IPS-18a (cell line): Measurements from ENCODE around the gene MAML3.

Experiments
- H3K27ac ChIP-seq: one replicate; pipeline ENCODE4 v1.5.1; 2013; ENCODE audit warnings: low read length
- H3K27me3 ChIP-seq: one replicate; pipeline ENCODE4 v1.6.1; 2013; ENCODE audit warnings: mild to moderate bottlenecking, low read length; ENCODE audit not compliant: control insufficient read depth, insufficient read depth
- H3K36me3 ChIP-seq: one replicate; pipeline ENCODE4 v1.6.1; 2013; ENCODE audit warnings: low read depth, low read length; ENCODE audit not compliant: control insufficient read depth
- H3K4me1 ChIP-seq: one replicate; pipeline ENCODE4 v1.6.1; 2013; ENCODE audit warnings: low read depth, low read length; ENCODE audit not compliant: control insufficient read depth
- H3K4me3 ChIP-seq: one replicate; pipeline ENCODE4 v1.5.1; 2013; ENCODE audit warnings: low read length
- H3K9ac ChIP-seq: one replicate; pipeline ENCODE4 v1.6.1; 2013; ENCODE audit warnings: mild to moderate bottlenecking, low read length, moderate library complexity
- H3K9me3 ChIP-seq: one replicate; pipeline ENCODE4 v1.6.1; 2013; ENCODE audit warnings: low read depth, low read length; ENCODE audit not compliant: control insufficient read depth

The MAML3 gene

DNA sequence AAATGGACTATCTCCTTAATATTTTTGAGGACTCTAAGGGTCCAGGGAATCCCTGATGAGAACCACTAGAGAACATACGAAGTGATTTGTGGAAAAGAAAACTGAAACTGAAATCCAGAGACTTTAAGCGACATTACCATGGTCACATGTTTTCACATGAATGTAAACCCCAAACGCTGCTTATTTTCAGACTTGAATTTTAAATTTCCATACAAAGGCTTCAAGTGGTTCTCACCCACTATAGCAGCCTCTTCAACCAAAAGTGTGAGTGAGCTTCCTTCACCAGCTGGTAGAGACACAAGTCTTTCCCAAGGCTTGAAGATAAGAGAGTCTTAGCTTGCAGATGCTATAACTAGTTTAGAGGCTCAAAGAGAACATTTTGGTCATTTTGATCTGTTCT is 255.7 kb downstream of the MAML3 start:
- no peaks in the 10 kb centered on the region for H3K9me3 ChIP-seq
- H3K4me3 ChIP-seq, result no peak overlapping the region
- H3K36me3 ChIP-seq, result no peaks in the 10 kb centered on the region
- H3K9ac ChIP-seq, result no peak overlapping the region
- peaks cover 21% of the 10 kb centered on the region for H3K4me1 ChIP-seq
- no peak overlapping the region for H3K27ac ChIP-seq
- H3K27me3 ChIP-seq, result no peaks in the 10 kb centered on the region

DNA sequence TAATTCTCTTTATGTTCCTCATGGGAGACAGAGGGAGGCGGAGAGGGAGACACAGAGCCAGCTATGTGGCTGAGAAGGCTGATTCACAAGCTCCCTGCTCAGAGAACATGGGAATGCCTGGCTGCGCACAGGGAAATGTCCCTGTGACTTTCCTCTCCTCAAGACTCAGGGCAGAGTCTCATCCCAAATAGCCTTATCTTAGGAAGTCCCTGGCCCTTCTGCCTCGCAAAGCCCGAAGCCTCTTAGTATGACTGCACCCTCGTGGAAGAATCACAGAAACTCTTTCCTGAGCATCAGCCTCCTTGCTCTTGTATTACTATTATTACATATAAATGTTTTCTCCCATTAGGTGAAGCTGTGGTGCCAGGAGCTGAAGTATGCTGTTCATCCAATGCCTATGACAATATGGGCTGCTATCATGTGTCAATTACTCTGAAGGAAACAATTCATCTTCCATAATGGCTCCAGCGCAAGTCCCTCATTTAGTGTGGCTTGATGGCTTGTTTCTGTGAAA is 257.8 kb downstream of the MAML3 start:
- Histone ChIP-seq H3K27me3 (no peaks in the 10 kb centered on the region), H3K9ac (no peak overlapping the region), H3K27ac (no peak overlapping the region), H3K4me1 (peaks cover 10% of the 10 kb centered on the region), H3K4me3 (no peak overlapping the region), H3K9me3 (no peaks in the 10 kb centered on the region), H3K36me3 (no peaks in the 10 kb centered on the region)

DNA sequence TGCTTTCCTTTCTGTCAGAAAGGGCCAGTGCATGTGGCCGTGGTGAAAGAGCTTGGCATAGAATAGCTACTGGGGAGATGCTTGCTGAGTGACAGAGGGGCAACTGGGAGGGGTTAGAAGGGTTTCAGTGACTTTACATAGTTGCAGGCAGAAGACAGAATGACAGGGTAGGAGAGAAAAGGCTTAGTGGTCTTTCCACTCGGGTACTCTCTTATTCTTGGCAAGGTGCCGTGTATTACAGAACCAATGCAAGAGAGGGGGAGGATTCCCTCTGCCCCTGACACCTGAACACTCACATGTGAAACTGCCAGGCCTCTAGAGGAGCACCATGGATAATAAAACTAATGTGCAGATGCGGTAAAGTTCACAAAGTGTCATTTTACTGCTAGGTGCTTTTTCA is 260.2 kb downstream of the MAML3 start:
- Histone ChIP-seq H3K9me3 (no peaks in the 10 kb centered on the region), H3K27ac (no peak overlapping the region), H3K9ac (no peak overlapping the region), H3K4me1 (peaks cover 6% of the 10 kb centered on the region), H3K36me3 (no peaks in the 10 kb centered on the region), H3K4me3 (no peak overlapping the region), H3K27me3 (no peaks in the 10 kb centered on the region)

DNA sequence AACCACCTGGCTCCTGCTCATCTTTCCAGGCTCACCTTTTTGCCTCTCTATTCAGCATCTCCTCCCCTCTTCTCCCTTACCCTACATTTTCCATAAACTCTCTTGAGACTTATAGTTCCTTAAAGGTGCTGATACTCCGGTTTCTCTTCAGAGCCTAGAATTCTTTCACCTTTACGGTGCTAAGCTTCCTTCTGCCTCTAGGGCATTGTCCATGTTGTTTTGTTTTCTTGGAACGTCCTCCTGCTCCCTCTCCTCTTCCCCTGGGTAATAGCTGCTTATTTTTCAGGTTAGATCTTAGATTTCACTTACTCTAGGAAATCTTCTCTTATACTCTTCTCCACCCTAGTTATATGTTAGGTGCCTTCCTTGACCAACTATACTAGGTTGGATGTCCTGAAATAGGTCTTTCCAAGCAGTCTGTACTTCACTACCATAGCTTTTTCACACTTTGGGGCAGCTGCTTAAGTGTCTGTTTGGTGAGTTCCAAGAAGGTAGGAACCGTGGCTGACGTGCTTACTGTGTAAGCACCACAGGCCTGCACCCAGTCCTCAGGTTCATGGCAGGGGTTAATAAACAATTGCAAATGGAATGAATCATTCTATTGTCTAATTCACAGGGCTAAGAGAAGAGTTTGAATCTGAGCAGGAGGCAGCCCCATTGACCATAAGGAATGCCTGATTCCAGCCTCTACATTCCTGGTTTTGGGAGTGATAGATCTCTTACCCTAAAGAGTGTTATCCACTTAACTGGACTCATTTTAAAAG is 260.8 kb downstream of the MAML3 start:
- no peak overlapping the region for H3K27ac ChIP-seq
- no peaks in the 10 kb centered on the region for H3K27me3 ChIP-seq
- no peaks in the 10 kb centered on the region for H3K36me3 ChIP-seq
- no peak overlapping the region for H3K9ac ChIP-seq
- no peak overlapping the region for H3K4me3 ChIP-seq
- peaks cover 10% of the 10 kb centered on the region for H3K4me1 ChIP-seq
- no peaks in the 10 kb centered on the region for H3K9me3 ChIP-seq

DNA sequence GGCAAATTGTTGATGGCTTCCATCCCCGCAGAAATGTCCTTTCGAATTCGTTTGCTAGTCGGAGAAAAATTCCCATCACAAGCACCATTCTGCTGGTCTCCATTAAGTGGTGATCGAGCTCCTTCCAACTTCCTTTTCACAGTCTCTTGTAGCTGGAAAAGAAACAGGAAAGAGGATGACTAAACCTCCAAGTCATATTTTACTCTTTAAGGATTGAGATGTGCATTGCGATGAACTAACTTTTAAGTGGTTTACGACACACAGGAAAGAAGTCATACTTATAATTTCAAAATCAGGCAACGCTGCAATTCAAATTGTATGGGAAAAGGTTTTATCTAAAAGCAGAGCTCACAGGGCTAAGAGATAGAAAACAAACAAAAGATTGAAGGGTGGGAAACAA is 263.2 kb downstream of the MAML3 start:
- H3K36me3 ChIP-seq, result no peaks in the 10 kb centered on the region
- no peak overlapping the region for H3K27ac ChIP-seq
- no peak overlapping the region for H3K9ac ChIP-seq
- no peaks in the 10 kb centered on the region for H3K27me3 ChIP-seq
- no peak overlapping the region for H3K4me3 ChIP-seq
- no peaks in the 10 kb centered on the region for H3K9me3 ChIP-seq
- H3K4me1 ChIP-seq, result peaks cover 22% of the 10 kb centered on the region

DNA sequence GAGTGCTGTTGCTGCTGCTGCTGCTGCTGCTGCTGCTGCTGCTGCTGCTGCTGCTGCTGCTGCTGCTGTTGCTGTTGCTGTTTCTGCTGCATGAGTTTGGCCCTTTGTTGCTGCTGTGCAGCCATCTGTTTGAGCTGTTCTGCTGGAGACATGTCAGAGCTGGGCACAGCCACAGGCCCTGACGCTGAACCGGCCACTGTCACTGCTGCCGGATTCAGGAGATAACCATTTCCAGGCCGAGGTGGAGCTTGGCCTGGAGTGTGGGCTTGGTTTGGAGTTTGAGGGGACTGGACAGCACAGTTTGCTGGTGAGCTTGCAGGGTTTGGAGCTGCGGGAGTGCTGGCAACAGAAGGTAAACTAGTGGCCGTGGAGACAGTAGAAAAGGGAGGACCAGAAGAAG is 264.1 kb downstream of the MAML3 start:
- H3K36me3 ChIP-seq, result no peaks in the 10 kb centered on the region
- H3K4me1 ChIP-seq, result peaks cover 22% of the 10 kb centered on the region
- H3K27me3 ChIP-seq, result no peaks in the 10 kb centered on the region
- H3K27ac ChIP-seq, result no peak overlapping the region
- no peaks in the 10 kb centered on the region for H3K9me3 ChIP-seq
- no peak overlapping the region for H3K9ac ChIP-seq
- no peak overlapping the region for H3K4me3 ChIP-seq

DNA sequence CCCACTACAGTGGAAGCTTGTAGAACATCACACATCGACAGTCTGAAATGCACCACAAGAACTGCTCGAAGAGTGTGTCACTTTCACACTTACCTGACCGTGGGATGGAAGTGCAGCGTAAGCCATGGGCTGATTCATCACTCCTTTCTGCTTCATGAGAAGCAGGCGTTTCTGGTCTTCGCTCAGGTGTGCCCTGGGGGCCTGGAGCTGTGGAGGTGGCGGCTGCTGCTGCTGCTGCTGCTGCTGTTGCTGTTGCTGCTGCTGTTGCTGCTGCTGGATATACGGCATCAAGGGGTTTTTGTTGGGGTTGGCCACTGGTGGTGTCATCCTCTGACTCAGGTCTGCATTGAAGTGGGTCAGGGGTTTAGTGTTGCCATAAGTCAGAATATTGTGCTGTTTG is 264.7 kb downstream of the MAML3 start:
- Histone ChIP-seq H3K9ac (no peak overlapping the region), H3K9me3 (no peaks in the 10 kb centered on the region), H3K27me3 (no peaks in the 10 kb centered on the region), H3K4me1 (peaks cover 22% of the 10 kb centered on the region), H3K4me3 (no peak overlapping the region), H3K27ac (no peak overlapping the region), H3K36me3 (no peaks in the 10 kb centered on the region)

DNA sequence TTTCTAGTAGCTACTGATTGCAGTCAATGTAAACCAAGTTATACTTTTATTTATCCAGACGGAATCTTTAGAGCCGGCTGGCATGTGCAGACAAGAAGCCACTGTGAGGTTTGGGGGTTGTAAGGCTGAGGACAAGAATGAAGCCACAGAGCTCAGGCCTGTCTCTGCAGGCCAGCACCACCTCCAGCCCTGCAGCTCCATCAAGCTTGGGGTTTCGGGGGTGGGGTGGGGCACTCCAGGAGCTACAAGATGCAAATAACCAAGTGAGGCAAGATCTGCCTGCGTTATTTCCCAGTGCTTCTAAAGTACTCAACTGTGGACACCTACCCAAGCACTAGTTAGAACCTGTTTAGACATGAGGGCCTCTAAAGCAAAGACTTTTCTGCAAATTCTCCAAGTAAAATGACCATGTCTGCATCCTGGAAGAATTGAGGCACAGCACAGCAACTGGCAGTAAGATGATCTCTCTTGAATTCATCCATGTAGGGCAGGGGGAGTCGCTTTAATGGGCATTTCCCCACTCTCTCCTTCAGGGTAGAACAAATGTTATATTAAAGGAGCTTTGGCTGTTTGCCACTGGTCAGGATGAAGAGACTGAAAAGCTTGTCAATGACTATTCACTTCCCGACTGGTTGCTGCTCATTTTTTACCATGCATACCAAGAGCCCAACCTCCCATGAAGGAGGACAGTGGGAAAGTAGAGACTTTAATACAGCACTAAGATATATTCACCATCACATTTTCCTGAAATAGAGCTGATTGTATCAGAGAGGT is 265.8 kb downstream of the MAML3 start:
- Histone ChIP-seq H3K9ac (no peak overlapping the region), H3K4me1 (peaks cover 17% of the 10 kb centered on the region), H3K27me3 (no peaks in the 10 kb centered on the region), H3K27ac (no peak overlapping the region), H3K9me3 (no peaks in the 10 kb centered on the region), H3K4me3 (no peak overlapping the region), H3K36me3 (no peaks in the 10 kb centered on the region)

DNA sequence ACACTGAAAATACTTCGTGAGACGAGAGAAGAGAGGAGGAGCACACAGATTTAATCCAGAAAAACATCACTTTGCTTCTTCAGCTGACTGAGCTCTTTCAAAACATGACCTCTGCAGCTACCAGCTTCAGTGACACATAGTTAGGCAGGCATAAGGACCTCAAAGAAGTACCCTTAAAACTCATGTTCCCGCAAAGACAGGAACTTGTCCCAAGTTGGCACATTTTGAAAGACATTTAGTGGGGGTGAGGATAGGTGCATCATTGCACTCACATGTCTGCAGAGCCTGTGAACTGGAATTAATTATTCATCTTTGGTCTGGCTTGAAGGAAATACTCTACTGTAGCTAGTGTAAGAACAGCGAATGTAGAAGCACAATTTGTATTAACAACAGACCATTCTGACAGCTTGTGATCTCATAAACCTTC is 266.6 kb downstream of the MAML3 start:
- H3K9me3 ChIP-seq, result no peaks in the 10 kb centered on the region
- no peak overlapping the region for H3K4me3 ChIP-seq
- no peaks in the 10 kb centered on the region for H3K27me3 ChIP-seq
- no peaks in the 10 kb centered on the region for H3K36me3 ChIP-seq
- H3K4me1 ChIP-seq, result peaks cover 17% of the 10 kb centered on the region
- H3K9ac ChIP-seq, result no peak overlapping the region
- no peak overlapping the region for H3K27ac ChIP-seq

DNA sequence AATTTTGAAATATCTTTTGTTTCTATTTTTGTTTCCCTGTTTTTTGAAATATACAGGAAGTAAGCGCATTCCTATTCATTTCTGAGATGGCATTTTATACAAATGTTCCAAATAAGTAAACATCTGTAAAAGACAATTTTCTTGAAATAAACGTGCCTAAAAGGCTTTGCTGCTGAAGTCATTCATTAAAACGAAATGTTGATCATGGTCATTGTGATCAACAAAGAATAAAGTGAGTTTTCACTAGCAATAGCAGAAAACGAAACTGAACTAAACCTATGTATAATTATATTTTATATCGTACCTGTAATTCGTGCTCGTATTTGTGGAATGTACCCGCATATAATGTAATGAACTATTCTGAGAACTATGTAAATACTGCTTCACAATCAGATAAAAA is 267.2 kb downstream of the MAML3 start:
- Histone ChIP-seq H3K9me3 (no peaks in the 10 kb centered on the region), H3K27me3 (no peaks in the 10 kb centered on the region), H3K36me3 (no peaks in the 10 kb centered on the region), H3K4me1 (peaks cover 17% of the 10 kb centered on the region), H3K4me3 (no peak overlapping the region), H3K9ac (no peak overlapping the region), H3K27ac (no peak overlapping the region)

DNA sequence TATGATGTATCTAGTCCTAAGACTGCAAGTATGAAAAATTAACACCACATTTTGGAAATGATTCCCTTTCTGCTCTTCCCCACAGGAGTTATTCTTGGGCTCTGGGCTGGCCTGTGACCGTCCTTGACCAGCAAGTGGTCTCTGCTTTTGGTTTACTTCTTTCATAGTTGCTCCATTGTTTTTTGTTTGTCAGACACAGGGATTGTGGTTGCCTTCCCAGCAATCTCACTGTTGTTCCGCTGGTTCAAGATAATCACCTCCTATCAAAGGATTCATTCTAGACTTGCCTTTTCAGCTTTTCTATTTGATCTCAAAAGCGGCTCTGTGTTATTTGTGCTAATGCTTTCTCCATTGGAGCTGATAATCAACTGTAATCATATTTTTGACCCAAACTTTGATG is 269.5 kb downstream of the MAML3 start:
- Histone ChIP-seq H3K4me3 (no peak overlapping the region), H3K27ac (no peak overlapping the region), H3K9me3 (no peaks in the 10 kb centered on the region), H3K9ac (no peak overlapping the region), H3K36me3 (no peaks in the 10 kb centered on the region), H3K4me1 (peaks cover 17% of the 10 kb centered on the region), H3K27me3 (no peaks in the 10 kb centered on the region)
